GM18505 (cell line): Measurements from ENCODE around the gene PFAS.

ENCODE experiments used
- ATAC-seq: cut with Tn5 transposase; IDR thresholded peaks from one replicate; pipeline ENCODE4 v1.9.1; 2021; ENCODE audit not compliant: unreplicated experiment
- POLR2A ChIP-seq: IDR thresholded peaks from 4 replicates; pipeline ENCODE4 v1.6.1; 2011; ENCODE audit warnings: borderline replicate concordance; ENCODE audit not compliant: insufficient read depth, insufficient read length; ENCODE audit errors: extremely low read depth

Gene PFAS

DNA sequence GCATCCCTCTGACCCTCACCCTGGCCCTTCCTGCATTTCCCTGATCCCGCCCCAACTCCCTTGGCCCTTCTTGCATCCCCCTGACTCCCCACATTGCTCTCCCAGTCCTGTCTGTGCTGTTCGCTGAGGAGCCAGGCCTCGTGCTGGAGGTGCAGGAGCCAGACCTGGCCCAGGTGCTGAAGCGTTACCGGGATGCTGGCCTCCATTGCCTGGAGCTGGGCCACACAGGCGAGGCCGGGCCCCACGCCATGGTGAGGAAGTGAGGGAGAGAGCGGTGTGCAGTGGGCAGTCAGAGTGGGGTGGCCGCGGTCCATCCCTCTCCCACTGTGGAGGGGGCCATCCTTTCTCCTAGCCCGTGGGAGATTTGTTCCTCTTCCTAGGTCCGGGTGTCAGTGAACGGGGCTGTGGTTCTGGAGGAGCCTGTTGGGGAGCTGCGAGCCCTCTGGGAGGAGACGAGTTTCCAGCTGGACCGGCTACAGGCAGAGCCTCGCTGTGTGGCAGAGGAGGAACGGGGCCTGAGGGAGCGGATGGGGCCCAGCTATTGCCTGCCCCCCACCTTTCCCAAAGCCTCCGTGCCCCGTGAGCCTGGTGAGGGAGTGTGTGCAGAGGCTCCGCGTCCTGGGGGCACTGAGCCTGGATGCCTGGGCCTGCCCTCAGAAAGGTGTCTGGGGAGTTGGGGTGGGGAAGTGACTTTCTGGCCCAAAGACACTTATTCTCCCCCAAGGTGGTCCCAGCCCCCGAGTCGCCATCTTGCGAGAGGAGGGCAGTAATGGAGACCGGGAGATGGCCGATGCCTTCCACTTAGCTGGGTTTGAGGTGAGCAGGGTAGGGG is 17.8 kb downstream of the PFAS start:
- no peak for TF ChIP-seq POLR2A
- no peak for ATAC-seq

DNA sequence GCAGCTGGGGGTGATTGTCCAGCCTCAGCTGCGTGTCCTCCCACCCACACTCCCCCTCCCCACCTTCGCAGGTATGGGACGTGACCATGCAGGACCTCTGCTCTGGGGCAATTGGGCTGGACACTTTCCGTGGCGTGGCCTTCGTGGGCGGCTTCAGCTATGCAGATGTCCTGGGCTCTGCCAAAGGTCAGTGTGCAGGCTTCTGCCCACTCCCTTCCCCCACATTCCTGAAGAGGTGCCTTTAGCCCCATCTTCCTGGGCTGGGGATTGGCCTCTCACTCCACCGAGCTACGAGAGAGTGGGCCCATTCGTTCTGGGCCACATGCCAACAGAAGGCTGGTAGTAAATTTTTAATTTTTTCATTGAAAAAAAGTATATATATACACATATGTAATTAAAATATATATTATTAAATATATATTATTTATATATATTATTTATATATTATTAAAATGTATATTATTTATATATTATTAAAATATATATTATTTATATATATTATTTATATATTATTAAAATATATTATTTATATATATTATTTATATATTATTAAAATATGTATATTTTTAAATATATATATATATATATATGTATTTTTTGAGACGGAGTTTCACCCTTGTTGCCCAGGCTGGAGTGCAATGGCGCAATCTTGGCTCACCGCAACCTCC is 18.5 kb downstream of the PFAS start:
- TF ChIP-seq POLR2A: no peak
- ATAC-seq: no peak

DNA sequence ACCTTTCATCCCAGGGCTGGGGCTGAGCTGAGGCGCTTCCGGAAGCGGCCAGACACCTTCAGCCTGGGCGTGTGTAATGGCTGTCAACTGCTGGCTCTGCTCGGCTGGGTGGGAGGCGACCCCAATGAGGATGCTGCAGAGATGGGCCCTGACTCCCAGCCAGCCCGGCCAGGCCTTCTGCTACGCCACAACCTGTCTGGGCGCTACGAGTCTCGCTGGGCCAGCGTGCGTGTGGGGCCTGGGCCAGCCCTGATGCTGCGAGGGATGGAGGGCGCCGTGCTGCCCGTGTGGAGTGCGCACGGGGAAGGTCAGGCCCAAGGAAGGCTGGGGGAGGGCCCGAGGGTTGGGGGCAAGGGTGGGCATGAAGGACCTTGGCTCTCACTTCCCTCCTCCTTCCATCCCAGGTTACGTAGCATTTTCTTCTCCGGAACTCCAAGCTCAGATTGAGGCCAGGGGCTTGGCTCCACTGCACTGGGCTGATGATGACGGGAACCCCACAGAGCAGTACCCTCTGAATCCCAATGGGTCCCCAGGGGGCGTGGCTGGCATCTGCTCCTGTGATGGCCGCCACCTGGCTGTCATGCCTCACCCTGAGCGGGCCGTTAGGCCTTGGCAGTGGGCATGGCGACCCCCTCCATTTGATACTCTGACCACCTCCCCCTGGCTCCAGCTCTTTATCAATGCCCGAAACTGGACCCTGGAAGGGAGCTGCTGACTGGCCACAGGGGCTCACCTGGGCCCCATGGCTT is 19.6 kb downstream of the PFAS start:
- ATAC-seq: no peak
- TF ChIP-seq POLR2A: no peak

DNA sequence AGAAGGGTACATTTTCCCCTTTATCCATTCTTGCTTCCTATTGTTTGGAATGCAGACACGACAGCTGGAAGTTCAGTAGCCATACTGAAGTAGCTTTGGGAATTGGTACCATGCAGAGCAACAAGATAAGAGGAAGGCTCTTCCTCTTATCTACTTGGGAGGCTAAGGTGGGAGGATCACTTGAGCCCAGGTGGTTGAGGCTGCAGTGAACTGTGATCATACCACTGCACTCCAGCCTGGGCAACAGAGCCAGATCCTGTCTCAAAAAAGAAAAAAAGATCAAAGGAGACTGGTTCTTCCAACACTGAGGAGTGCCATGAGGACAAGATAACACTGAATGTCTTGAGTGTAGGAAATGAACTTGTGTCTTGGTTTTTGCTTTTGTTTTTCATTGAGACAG is 23.3 kb downstream of the PFAS start:
- no peak for TF ChIP-seq POLR2A
- ATAC-seq: no peak

DNA sequence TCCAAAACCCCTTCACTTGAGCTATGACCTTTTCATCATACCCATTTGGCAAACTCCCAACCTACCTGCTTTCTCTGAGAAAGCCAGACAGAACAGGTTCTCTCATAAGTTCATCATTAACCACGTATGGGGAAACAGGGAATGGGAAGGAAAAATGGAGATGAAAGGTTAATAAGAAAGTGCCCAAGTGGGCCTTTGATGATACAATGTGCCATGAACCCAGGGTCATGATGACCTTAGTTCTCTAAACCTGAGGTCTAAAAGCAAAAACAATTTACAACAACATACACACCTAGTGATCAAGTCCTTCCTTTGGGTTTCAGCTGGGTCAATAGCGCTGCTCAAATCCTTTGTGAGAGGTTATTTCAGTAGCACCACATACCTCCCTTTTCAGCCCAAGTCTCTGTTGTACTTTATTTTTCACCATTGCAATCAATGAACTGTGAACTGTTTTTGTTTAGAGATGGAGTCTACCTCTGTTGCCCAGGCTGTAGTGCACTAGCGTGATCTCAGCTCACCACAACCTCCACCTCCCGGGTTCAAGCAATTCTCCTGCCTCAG is 24.9 kb downstream of the PFAS start:
- TF ChIP-seq POLR2A: no peak
- no peak for ATAC-seq

DNA sequence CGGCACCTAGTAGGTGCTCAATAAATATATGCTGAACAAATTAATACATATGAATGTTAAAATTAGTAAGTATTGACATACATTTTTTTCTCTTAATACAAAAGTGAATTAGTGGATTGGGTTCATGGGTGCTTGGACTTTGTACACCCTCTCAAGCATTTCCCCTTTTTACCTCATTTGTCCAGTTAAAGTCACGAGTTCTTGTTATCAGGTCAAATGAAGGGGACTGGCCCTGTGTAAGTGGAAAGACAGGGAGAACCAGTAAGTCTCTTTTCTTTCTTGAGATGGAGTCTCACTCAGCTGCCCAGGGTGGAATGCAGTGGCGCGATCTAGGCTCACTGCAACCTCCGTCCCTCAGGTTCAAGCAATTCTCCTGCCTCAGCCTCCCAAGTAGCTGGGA is 25.7 kb downstream of the PFAS start:
- TF ChIP-seq POLR2A: no peak
- ATAC-seq: no peak

DNA sequence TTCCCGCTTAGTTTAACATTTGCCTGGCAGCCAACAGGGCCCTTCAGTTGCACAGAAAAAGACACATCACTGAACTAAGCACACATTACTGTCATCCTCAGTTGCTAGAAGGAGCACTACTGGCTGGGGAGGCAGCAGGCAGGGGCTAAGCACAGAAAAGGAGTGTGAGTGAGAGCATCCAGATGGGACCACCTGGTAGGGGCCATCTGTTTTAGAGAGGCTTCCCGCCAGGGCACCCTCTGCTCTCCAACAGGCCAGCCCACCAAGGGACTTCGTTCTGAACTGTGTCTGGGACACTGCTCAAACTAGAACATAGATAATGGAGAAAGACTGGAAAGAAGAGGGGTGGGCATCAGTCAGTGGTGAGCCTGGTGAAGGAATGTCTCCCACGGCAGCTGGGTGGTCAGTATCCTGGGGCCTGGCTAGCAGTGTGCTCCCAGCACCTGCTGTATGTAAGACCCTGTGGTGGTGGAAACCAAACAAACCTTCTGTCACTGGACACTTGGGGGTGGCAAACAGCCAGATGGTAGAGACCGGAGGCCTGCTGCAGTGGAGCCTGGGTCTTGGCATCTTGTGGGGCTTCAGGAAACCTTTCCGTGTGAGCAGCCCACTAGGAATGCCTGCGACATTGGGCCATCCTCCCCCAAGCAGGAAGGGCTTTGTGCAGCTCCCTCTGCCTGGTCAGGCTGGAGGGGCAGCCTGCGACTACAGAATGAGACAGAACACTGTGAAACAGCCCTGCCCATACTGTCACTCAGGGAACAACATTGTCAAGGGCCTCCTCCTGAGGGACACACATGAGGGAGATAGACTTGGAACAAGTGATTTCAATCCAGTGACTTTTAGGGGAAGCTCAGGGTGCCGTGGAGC is 26.6 kb downstream of the PFAS start:
- no peak for TF ChIP-seq POLR2A
- no peak for ATAC-seq

DNA sequence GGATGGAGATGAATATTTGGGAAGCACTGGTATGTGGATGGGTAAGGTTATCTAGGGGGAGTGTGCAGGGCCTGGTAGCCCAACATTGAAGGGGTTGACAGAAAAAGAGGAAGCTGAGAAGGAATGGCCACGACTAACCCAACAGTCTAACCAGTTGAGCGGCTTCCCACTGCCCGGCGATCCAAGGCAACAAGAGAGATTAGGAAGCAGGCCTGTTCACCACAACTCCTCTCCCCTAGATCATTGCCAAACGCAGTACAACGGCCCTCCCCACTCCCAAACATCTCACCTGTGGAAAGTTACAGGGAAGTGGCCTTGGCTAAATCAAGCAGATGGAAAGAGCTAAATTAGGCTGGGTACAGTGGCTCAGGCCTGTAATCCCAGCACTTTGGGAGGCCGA is 28.2 kb downstream of the PFAS start:
- TF ChIP-seq POLR2A: no peak
- ATAC-seq: no peak

DNA sequence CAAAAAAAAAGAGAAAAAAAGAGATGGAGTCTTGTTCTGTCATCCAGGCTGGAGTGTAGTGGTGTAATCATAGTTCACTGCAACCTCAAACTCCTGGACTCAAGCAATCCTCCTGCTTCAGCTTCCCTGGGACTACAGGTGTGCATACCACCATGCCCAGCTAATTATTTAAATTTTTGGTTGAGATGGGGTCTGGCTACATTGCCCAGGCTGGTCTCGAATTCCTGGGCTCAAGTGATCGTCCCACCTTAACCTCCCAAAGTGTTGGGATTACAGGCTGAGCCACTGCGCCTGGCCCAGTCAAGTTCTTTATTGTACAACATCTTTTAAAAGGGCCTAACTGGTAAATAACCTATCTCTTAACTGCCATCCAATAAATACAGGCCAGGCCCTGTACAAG is 33.3 kb downstream of the PFAS start:
- TF ChIP-seq POLR2A: no peak
- ATAC-seq: no peak

DNA sequence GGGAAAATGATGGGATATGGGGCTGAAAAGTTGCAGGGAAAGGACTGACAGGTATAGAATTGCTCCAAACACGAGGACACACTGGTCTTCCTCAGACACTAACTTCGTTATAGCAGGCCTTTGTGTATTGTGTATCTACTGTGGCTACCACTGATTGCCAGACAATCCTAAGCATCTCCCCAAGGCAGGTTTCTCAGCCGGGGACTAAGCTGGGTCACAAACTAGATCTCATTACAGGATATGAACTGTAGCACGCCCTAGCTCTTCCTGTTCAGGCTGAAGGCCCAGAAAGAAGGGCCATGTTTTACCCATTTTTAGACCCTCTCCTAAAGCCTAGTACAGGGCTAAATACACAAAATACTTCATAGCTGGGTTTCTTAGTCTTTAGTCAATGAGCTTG is 34.3 kb downstream of the PFAS start:
- no peak for ATAC-seq
- no peak for TF ChIP-seq POLR2A

DNA sequence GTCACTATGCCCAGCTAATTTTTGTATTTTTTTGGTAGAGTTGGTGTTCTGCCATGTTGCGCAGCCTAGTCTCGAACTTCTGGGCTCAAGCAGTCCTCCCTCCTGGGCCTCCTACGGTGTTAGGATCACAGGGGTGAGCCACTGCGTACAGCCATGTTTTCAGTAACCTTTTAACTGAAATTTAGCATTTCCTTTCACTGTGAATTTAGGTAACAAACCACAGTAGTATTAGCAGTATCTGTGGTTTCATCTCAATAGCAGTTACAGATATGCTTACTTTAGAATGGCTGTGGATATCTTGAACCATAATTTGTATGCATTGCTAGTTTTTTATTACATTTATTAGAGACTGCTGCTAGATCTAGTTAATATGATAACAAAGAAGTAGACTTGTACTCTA is 35.0 kb downstream of the PFAS start:
- no peak for ATAC-seq
- TF ChIP-seq POLR2A: no peak

DNA sequence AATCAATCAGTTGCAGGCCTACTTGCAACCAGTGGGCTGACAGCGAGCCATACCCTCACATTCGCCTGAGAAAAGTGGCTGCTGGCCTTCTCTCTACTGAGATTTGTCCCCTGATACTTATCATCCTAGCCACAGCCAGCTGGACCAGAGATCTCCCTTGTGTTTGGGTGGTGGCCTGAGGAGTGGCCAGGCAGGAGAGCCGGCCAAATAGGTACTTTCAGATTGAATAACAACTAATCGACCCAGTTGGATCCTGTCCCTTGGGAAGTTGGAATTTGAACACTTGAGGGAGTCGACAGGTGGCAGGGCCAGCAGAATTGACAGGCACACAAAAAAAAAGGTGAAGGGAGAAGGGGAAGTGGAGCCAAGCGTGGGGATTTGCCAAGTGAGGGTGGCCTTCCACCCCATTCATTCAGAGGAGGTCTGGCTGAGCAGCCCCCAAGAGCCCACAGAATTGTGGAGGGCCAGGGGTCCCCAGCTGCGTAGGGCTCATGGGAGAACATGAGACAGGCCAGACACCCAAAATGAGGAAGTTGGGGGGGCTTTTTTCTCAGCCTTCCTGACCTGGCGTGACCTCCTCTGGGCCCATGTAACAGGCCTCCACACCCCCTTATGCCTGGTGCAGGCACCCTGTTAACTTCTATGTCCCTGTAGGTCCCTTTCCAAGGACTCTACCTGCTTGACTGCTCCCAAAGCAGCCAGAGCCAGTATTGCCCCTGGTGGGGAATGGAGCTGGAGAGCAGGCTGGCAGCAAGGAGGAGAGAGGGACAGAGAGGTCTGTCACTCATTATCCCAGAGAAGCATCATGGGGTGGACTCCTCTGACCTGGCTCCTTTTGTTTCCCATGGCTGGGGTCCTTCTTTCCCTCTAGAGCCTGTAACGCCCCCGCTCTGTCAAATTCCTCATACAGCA is 36.4 kb downstream of the PFAS start:
- TF ChIP-seq POLR2A: no peak
- ATAC-seq: no peak
